Prostate gland (tissue), 2 donors: Measurements from ENCODE around the gene NARF. TPM values are rescaled to one million over a fixed set of nuclear protein-coding genes. Genes with fewer than 3 reads are reported as not detected.

Experiments
- DNase-seq: peaks from one replicate; pipeline ENCODE4 v3.0.0-alpha.2; 2019; ENCODE audit warnings: low spot score
- H3K27ac ChIP-seq, 2 donors: fragments of 200-600 bp; sonication (generic); 2 replicates each; pipeline ENCODE4 v1.5.1; 2017 to 2019
- H3K27me3 ChIP-seq: fragments of 200-600 bp; sonication (generic); replicated peaks from 2 replicates; pipeline ENCODE4 v1.5.1; 2019; ENCODE audit not compliant: insufficient read depth
- H3K36me3 ChIP-seq, 2 donors: fragments of 200-600 bp; sonication (generic); 1 replicate in 1 of 2; 2 replicates in 1 of 2; pipeline versions ENCODE4 v1.5.1 to v1.8.1; 2017 to 2019
- H3K4me1 ChIP-seq: fragments of 200-600 bp; sonication (generic); replicated peaks from 2 replicates; pipeline ENCODE4 v1.5.1; 2019
- H3K4me3 ChIP-seq, 2 donors: fragments of 200-600 bp; sonication (generic); 2 replicates each; pipeline ENCODE4 v1.5.1; 2017 to 2019
- H3K9me3 ChIP-seq: fragments of 200-600 bp; sonication (generic); 2 replicates; pipeline ENCODE4 v1.5.1; 2017
- CTCF ChIP-seq, 4 experiments: fragments of 200-600 bp in 2 of 4; fragments of 450-650 bp in 2 of 4; sonication (generic) in 2 of 4; IDR thresholded peaks; 1 replicate in 3 of 4; 2 replicates in 1 of 4; pipeline ENCODE4 v1.5.1; 2016 to 2019; ENCODE audit warnings: antibody characterized with exemption in 4 of 4, mild to moderate bottlenecking in 2 of 4, moderate library complexity in 2 of 4
- POLR2A ChIP-seq: fragments of 450-650 bp; IDR thresholded peaks from one replicate; pipeline ENCODE4 v1.6.1; 2016; ENCODE audit warnings: antibody characterized with exemption, mild to moderate bottlenecking
- POLR2AphosphoS5 ChIP-seq: sonication (generic); formaldehyde crosslinking; IDR thresholded peaks from one replicate; pipeline ENCODE4 v1.6.1; 2017; ENCODE audit warnings: antibody characterized with exemption
- WGBS: methylation state at CpG from one replicate; pipeline ENCODE4 v1.1.5; 2018; 5-methylcytosine and 5-hydroxymethylcytosine counted together
- intact Hi-C: fragments of 100-400 bp; cut with DNase I; formaldehyde crosslinking; loops from one replicate; pipeline ENCODE4 v1.14.2; 2022
- total RNA-seq, 2 donors: library from RNA; depleted of rRNA; stranded (reverse); fragments of >200 nt; gene quantifications; one replicate each; pipeline ENCODE4 v1.1.0, GENCODE V29; 2016

NARF gene
- total RNA-seq, 2 donors from 2014 or later = 38.4 to 68.1 TPM

- Histone ChIP-seq H3K4me1 (no peaks in the 10 kb centered on the region), H3K4me3 (no peak overlapping the region), H3K27ac (no peak overlapping the region), H3K36me3 (peaks cover 2 to 11% of the 10 kb centered on the region in 2 donors), H3K27me3 (no peaks in the 10 kb centered on the region), H3K9me3 (no peaks in the 10 kb centered on the region)
- DNase-seq = no peak
- intact Hi-C loops = no loop called here
- WGBS = 84% methylated on average over 6 of the region's 6 CpGs
- TF ChIP-seq CTCF (IDR thresholded peaks at IDR 0.05) (no peak), POLR2AphosphoS5 (no peak), POLR2A (no peak)
Observed at GRCh38 chr17:82463391-82463790, 4.8 kb downstream of the NARF start.

GRCh38 chr17:82463925-82464566 lies 5.5 kb downstream of the NARF start:
- TF ChIP-seq CTCF (IDR thresholded peaks at IDR 0.05) (no peak), POLR2A (no peak), POLR2AphosphoS5 (no peak)
- DNase-seq = no peak
- H3K27ac ChIP-seq = no peak overlapping the region
- no peaks in the 10 kb centered on the region for H3K27me3 ChIP-seq
- no peaks in the 10 kb centered on the region for H3K9me3 ChIP-seq
- intact Hi-C loops = no loop called here
- 73% methylated on average over 7 of the region's 7 CpGs for WGBS
- H3K36me3 ChIP-seq = peaks cover 2 to 11% of the 10 kb centered on the region in 2 donors
- H3K4me3 ChIP-seq = no peak overlapping the region
- no peaks in the 10 kb centered on the region for H3K4me1 ChIP-seq

- intact Hi-C loops = no loop called here
- no peak overlapping the region for H3K4me3 ChIP-seq
- H3K4me1 ChIP-seq = no peaks in the 10 kb centered on the region
- TF ChIP-seq POLR2A (no peak), POLR2AphosphoS5 (no peak), CTCF (IDR thresholded peaks at IDR 0.05) (no peak)
- peaks cover 2 to 11% of the 10 kb centered on the region in 2 donors for H3K36me3 ChIP-seq
- H3K27me3 ChIP-seq = no peaks in the 10 kb centered on the region
- no peak overlapping the region for H3K27ac ChIP-seq
- no peaks in the 10 kb centered on the region for H3K9me3 ChIP-seq
- 86% methylated on average over 11 of the region's 11 CpGs for WGBS
- DNase-seq = no peak
Observed at GRCh38 chr17:82464567-82464929, 6.0 kb downstream of the NARF start.

GRCh38 chr17:82465023-82465603 lies 6.6 kb downstream of the NARF start:
- WGBS = 85% methylated on average over 7 of the region's 7 CpGs
- Histone ChIP-seq H3K4me1 (no peaks in the 10 kb centered on the region), H3K4me3 (no peak overlapping the region), H3K27ac (no peak overlapping the region), H3K36me3 (peaks cover 2 to 11% of the 10 kb centered on the region in 2 donors), H3K9me3 (no peaks in the 10 kb centered on the region), H3K27me3 (no peaks in the 10 kb centered on the region)
- DNase-seq = no peak
- no peak for TF ChIP-seq CTCF (IDR thresholded peaks at IDR 0.05)
- no peak for TF ChIP-seq POLR2AphosphoS5
- TF ChIP-seq POLR2A = no peak
- intact Hi-C loops = no loop called here

- WGBS = 93% methylated on average over 7 of the region's 7 CpGs
- Histone ChIP-seq H3K27me3 (no peaks in the 10 kb centered on the region), H3K4me1 (no peaks in the 10 kb centered on the region), H3K27ac (no peak overlapping the region), H3K9me3 (no peaks in the 10 kb centered on the region), H3K4me3 (no peak overlapping the region), H3K36me3 (peaks cover 2 to 11% of the 10 kb centered on the region in 2 donors)
- DNase-seq = no peak
- intact Hi-C loops = no loop called here
- TF ChIP-seq POLR2AphosphoS5 (no peak), CTCF (IDR thresholded peaks at IDR 0.05) (no peak)
Observed at GRCh38 chr17:82468692-82469091, 10.2 kb downstream of the NARF start.
